ENCODE measurements around the gene TNFRSF13B.

TNFRSF13B gene

DNA sequence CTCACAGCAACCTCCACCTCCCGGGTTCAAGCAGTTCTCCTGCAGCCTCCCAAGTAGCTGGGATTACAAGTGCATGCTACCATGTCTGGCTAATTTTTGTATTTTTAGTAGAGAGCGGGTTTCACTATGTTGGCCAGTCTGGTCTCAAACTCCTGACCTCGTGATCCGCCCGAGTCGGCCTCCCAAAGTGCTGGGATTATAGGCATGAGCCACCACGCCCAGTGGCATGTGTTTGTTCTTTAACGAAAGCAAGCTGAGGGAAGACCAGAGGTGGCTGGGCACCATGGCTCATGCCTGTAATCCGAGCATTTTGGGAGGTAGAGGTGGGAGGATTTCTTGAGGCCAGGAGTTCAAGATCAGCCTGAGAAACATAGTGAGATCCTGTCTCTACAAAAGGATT, 18.1 kb downstream of the TNFRSF13B start:
- no peak for DNase-seq

DNA sequence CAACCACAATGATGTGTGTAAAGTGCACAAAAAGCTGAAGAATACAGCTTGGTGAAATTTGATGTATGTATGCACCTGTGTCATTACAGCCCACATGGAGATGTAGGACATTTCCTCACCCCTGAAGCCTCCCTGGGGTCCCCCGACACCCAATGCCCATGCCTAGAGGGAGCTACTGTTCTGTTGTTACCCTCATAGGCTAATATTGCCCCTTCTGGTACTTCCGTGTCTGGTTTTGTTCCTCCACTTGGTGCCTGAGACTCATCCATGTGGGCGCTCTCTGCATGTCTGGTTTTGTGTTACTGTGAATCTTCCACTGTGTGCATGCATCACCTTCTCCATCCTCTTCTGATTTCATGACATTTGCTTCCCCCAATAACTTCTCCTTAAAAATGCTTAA, 18.6 kb downstream of the TNFRSF13B start:
- DNase-seq = no peak

DNA sequence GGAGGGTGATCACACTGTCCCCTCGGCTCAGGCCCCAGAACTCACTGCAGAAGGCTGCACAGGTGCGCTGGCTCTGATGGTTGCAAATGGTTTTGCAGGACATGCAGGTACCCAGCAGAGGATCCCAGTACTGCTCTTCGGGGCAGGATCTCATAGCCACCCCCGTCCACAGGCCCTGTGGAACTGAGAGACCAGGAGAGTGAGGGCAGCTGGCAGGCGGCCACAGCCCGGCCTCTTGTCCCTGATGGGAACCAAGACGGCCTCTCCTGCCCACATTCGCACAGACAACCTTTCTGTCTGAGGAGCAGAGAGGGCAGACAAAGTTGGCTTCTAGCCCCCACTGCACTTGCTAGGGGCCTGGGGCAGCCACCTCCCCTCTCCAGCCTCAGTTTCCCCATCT, 19.5 kb downstream of the TNFRSF13B start:
- DNase-seq = no peak

DNA sequence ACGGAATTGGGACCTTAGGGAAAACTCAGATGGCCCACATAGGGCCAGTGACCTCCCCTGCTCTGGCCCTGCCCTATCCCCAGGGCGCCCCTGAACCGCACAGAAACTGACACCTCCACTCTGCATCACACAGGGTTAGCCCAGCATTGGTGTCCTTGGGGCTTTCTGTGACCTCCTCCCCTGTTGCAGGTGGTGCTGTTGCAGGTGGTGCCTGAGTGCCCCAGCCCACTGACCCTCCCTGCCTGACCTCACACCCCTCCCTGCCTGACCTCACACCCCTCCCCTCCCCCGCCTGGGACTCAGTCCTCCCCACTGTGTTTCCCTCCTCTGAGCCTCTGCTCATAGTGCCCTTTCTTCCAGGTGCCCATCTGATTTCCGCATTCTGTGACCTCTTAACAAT, 21.4 kb downstream of the TNFRSF13B start:
- DNase-seq = no peak

DNA sequence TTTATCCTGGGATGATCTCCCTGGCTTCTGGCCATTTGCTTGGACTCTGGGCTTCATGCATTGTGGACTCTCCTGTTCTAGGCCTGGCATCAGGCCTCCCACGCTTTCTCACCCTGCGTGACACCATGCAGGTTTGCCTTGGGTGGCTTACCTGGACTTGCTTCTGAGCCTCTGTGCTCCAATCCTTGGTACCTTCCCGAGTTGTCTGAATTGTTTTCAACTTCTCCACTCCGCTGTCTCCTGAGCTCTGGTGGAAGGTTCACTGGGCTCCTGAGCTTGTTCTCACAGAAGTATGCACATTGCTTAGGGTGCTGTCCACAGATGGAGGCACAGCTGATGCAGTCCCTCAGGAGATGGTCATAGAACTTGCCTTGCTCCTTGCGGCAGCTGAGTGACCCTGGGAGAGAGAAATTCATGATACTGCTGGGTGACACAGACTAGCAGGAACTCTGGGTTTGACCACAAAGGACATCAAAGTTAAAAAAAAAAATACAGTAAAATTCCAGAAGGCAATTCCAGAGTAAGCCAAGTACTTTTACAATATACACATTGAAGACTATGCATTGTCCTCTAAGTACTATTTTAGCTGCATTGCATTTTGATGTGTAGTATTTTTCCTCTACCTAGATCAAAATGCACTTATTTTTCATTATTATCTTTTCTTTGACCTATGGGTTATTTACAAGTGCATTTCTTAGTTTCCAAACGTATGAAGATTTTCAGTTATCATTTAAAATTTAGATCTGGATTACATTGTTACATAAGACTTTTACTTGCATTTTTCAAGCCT, 23.1 kb downstream of the TNFRSF13B start:
- DNase-seq = no peak

DNA sequence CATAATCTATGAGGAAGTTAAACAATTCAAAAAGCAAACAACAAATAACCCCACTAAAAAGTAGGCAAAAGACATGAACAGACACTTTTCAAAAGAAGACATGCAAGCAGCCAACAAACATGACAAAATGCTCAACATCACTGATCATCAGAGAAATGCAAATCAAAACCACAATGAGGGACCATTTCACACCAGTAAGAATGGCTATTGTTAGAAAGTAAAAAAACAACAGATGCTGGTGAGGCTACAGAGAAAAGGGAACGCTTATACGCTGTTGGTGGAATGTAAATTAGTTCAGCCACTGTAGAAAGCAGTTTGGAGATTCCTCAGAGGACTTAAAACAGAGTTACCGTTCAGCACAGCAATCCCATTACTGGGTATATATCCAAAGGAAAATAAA, 24.4 kb downstream of the TNFRSF13B start:
- DNase-seq = no peak

DNA sequence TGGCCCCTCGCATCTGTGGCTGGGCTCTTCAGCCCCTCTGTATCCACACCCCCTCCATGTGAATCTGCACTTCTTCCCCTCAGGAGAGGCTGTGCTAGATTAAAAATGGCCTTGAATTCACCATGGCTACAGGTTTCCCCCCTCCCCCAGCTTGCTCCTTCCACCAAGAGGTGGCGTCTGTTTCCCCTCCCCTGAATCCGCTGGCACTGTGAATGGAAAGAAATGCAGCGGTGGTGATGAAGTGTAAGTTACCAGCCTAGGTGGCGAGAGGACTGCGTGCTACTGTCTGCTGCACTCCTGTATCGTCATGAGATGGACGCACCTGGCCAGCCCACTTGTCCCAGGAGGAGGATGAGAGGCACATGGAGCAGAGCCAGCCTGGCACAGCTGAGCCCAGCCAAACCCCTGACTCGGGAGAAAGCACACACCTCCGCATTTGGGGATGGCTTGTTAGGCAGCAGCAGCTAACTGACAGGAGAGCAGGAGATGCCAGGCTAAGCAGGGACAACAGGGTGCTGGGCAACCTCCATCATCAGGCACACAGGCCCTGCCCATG, 26.2 kb downstream of the TNFRSF13B start:
- DNase-seq = peak; percentile 92

DNA sequence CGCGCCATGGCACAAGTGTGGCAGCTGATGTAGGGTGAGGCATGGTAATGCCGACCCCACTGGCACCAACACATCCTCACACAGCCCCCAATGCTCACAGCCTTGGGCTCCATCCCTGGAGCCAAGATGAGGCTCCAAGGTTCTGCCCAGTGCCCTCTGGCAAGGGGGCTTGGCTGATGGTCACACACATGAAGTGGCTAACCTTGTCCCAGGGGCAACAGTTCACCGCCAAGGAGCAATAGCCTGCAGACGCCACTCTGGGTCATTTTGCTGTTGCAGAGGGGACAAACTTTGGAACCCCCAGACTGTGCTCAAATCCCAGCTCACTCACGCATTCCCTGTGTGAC, 26.8 kb downstream of the TNFRSF13B start:
- DNase-seq = no peak

DNA sequence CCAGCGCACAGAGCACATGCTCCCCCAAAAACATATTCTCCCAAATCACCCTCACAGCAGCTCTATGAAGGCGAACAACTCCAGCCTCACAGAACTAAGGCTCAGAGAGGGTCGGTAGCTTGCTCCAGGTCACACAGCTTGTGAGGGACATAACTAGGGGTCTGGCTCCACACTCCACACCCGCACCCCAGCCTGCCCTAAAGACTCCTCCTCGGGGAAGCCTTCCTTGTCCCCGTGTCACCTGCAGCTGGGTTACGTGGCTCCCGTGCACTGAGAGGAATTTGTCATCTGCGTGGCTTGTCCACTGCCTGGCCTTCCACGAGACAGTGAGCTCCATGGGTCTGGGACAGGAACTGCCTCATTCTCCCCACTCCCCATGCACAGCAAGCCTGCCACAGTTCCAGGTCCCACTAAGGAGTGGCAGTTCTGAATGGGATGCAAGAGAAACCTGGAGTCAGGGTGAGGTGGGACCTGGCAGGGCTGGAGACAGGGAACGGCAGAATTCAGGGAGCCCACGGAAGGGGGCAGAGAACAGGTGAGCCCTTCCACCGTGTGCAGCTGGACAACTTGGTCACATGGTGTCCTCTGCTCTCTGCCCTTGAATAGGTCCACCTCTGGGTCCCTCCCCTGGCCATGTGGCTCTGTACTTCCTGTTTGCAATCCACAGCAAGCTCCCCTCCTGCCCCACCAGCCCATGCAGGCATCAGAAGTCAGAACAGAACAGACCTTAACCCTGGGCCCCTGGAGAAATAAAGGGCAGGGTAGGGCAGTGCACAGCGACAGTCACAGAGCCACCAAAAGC, 27.4 kb downstream of the TNFRSF13B start:
- DNase-seq = peak; percentile 74

DNA sequence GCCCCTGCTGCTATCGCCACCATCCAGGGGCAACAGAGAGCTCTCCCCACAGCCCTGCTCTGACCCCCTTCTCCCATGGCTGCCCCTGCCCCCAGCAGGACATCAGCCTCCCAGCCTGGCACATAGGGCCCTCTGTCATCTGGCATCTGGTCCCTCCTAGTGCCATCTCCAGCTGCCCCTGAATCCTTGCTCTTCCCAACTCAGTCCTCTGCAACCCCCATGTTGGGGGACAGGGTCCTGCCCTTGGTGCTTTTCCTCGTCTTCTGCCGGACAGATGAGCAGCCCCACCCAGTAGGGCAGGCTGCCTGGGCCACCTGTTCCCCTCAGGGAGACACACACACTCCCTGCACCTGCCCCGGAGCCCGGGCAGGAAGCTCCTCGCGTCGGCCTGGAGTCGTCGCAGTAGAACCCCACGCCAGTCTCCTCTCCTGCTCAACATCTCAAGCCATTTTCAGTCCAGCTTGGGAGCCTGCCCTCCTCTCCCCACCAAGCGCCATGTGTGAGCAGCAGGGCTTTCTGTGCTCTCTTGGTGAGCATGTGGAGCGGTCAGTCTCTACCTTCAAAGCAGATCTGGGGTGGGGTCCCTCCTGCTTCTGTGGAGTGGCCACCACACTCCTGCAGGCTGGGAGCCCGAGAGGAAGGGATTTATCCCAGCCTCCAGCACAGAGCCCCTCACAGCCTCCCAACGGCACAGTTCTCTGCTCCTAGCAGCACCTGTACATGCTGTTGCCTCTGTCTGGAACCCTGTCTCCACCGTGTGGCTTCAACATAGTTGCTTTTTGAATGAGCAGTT, 28.2 kb downstream of the TNFRSF13B start:
- peak; percentile 56 for DNase-seq

DNA sequence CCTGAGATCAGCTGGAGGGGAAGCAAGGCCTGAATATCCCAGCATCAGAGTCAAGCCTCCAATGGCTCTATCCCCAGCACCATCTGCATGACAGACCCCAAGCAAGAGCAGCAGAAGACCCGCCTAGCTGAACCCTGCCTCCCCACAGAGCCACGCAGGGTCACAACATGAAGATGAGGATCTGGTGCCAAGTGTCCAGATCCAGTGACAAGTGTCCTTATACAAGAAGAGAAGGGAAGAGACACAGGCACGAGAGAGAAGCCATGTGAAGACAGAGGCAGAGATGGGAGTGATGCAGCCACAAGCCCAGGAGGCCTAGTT, 28.9 kb downstream of the TNFRSF13B start:
- DNase-seq = no peak

DNA sequence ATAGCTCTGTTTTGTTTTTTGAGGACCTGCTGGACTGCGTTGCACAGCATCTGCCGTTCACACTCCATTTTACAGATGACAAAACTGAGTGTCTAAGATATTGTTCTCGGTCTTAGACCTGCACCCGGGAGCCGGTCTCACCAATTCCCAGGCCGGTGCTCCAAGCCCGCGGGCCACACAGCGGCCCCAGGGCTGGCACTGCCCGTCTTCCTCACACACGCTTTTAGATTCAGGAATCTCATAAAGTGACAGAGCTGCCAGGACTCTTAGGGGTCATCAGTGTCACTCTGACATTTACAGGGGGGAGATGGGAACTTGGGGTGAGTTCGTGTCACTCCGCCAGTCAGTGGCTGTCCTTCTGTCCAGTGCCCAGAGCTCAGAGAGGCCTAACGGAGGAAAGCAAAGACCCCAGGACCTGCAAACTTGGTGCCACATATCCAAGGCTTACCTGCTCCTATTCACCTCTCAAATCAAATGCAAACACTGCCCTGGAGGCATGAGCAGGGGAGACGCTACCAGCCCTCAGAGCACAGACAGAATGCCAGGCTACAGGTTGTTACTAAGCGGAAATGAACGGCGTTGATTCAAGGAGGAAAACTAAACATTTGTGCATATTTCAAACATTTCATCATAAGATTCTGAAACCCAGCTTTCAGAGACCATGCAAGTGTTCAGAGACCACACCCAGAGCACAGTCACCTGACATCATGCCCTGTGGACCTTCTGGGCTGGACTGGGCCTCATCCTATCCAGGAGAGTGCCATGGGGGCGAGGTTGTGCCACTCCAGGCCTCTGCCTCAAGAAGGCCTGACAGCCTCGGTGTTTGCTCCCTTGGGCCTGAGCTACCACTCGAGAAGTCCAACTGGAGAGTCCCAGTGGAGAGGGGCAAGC, 29.5 kb downstream of the TNFRSF13B start:
- no peak for DNase-seq

DNA sequence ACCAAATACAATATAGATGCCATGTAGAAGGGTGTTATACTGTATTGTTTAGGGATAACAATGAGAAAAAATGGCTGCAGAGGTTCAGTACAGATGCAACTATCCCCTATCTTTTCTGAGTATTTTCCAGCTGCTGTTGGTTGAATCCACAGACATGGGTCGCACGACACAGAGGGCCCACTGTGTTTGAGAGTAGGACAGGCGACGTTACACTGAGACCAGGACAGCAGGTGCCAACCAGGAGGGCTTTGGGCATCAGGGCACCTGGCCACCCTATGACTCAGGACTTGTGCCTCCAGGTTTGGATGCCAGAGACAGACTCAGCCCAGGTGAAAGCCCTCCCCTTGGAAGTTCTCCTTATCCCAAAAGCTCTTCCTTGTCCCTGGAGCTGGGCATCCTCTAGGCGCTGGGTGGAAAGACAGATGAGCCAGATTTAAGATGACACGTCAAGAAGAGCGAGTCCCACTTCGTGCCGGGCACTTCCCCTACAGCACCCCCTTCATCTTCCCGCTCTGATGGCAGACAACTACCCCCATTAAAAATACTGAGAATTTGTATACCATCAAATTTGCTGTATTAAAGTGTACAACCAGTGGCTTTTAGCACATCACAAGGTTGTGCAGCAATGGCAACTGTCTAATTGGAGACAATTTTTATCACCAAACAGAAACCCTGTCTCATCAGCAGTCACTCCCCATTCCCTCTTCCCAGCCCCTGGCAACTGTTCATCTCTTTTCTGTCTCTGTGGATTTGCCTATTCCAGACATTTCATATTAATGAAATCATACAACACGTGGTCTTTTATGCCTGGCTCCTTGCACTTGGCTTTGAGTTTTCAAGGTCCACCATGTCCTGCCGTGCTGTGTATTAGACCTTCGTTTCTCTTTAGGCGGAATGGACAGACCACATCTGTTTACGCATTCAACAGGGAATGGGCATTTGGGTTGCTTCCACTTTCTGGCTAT, 30.6 kb downstream of the TNFRSF13B start:
- no peak for DNase-seq

DNA sequence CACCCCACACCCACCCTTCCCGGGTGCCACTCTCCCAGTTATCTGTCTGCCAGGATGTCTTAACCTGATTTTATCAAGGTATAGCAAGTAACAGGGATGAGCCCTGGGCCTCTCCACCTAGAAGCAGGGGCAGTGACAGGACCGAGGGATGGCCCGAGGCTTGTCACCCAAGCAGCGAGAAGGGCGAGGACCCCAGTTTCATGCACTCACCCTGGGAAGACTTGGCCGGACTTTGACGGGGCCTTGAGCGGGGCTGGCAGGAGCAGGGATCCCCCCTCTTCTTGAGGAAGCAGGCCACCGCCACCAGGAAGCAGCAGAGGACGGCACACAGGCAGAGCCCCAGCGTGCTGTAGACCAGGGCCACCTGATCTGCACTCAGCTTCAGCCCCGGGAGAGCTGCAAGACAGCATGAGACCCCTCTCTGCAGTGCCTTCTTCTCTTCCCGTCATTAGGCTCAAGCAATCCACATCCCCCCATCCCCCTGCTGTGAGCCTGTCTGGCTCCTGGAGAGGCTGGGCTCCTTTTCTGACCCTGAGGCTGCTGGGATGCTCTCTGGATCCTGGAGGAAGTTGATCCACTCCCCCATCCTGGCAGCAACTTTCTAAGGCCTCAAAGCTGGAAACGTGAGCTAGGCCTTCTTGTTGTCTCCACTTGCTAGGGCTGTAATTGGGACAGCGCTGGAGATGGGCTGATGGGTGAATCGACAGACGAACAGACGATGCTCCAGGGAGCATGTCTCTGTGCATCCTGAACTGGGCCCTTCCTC, 31.6 kb downstream of the TNFRSF13B start:
- DNase-seq = no peak

DNA sequence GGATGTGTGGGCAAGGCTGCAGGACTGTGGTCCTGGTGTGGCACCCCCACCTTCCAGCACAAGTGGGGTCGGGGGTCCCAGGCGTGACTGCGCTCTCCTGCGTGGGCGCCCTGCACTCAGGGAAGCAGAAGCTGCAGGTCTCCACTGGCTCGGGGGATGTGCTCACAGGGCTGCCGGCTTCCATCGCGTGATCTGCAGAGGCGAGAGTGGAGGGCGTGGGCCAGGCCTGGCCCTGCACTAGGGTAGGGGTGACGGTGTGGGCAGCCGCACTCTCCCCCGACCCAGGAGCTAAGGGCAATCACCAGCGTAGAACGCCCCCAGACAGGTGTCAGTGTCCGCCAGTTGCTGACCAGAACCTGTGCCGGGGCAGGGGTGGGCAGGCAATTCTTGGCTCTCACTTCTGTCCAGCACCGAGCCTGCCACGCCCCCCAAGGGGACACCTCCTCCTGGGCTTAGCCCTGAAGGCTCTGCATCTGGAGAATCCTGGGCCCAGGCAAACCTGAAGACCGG, 32.3 kb downstream of the TNFRSF13B start:
- no peak for DNase-seq

DNA sequence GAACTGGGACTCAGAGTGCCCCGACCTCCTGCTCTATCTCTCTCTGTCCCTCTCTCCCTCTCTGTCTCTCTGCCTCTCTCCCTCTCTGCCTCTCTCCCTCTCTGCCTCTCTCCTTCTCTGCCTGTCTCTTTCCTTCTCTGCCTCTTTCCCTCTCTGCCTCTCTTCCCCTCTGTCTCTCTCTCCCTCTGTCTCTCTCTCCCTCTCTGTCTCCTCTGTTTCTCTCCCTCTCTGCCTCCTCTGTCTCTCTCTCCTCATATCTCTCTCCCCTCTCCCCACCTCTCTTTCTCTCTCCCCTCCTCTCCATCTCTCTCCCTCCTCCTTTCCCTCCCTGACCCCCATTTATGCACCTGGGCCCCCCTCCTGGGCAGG, 32.7 kb downstream of the TNFRSF13B start:
- no peak for DNase-seq

DNA sequence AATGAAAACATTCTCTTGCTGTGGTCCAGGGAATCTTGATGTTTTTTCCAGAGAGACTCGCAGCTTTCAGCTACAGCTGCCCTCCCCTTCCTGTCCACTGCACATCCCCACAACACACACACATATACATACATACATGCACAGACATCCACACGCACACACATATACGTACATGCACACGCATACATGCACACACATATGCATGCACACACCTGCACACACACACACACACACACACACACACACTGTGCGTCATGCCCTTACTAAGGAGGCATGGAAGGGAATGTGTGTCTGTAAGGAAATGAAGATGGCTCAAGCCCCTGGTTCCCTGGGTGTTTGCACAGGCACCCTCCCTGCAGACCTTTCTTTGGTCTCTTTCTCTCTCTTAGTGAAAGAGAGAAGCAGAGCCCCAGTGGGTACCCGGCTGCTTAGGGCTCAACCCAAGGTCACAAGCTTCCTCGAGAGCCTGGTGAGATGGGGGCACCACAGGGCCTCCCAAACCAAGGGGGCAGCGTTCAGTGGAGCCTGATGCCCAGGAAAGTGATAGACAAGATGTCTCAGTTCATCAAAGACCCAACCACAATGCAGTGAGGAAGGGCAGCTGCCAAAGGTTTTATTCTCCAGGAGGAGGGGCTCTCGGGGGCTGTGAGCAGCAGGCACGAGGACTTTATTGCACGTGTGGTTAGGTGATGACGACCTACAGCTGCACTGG, 33.3 kb downstream of the TNFRSF13B start:
- peak; percentile 60 for DNase-seq

DNA sequence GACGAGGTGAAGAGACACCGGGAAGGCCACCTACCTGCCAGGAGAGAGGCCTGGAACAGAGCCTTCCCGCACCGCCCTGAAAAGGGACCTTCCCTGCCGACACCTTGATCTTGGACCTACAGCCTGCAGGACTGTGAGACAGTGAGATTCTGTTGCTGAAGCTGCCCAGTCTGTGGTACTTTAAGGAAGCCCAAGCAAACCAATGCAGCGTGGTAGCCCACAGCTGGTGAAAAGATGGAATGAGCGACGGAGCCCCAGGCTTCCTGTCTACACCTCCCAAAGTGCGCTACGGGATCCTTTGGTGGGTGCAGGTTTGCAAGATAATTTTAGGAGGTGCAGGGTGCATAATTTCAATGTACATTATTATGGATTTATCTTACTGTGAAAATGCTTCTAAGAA, 33.9 kb downstream of the TNFRSF13B start:
- no peak for DNase-seq

DNA sequence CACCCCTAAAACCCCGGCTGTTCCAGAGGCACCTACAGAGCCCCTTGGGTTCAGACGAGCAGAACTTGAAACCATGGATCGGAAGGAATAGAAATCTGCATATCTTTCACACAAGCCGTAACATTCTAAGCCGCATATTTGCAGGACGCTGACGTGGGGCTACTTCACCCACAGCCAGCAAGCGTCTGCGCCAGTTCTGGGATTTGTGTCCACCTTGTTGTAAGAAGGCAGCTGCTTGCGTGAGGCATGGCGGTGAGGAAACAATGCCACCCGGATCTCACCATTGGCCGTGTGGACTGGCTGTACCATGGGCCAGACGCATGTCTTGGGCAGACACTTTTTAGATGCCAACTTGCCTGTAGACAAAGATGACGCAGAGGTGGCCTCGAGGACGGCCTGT, 34.5 kb downstream of the TNFRSF13B start:
- DNase-seq = no peak
